Measurements from ENCODE around the gene ERG.

Gene ERG

DNA sequence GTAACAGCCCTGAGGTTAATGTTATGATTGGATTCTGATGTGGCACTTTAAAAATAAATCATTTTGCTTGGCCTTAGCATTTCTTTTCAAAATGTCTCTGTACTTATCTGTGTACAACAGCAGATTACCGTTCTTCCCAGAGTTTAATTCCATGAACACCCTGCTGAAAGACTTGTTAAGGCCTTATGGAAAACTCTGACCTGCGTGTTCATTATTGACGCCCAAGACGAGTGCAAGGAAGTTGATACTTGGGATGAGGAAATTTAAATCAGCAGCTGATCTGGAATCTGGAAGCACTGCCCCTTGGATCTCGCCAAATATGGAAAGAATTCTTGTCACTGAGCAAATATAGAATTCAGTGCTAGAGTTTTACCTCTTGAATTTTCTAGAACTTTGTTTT, 6.7 kb downstream of the ERG start:
- TF ChIP-seq POLR2A (IDR thresholded peaks at IDR 0.05; ENCODE audit: low read length) (no peak), GATA1 (IDR thresholded peaks at IDR 0.05; ENCODE audit: low read depth, low read length) (no peak)
- DNase-seq, result no peak

DNA sequence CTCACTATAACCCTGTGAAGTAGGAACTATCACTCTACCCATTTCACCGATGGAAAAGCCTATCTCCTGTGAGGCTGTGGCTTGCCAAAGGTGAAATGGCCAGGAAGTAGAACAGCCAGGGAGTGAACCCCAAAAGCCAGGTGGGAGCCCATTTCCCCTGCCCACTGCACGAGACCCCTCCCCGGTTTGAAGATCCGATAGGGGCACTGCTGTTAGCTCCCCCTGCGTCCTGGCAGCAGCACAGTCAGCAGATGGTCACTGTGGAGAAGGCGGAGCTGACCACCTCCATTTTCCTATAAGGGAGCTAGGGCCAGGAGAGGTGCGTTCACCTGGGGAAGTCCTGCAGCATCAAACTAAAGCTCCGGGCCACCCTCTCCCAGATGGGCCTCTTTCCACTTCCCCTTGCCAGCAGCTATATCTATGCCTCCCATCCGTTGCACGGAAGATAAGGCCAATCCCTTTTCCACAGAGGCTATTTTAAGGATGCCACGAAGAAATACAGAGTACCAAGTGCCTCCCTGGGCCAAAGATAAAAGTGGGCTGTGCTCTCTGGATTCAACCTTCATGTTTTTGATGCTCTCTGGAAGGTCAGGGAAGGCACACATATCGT, 7.8 kb downstream of the ERG start:
- DNase-seq, result no peak
- TF ChIP-seq GATA1 (IDR thresholded peaks at IDR 0.05; ENCODE audit: low read depth, low read length) (no peak), POLR2A (IDR thresholded peaks at IDR 0.05; ENCODE audit: low read length) (no peak)

GRCh38 chr21:38489729-38490128, 8.5 kb downstream of the ERG start:
- DNase-seq, result no peak
- no peak for TF ChIP-seq POLR2A (IDR thresholded peaks at IDR 0.05; ENCODE audit: low read length)

DNA sequence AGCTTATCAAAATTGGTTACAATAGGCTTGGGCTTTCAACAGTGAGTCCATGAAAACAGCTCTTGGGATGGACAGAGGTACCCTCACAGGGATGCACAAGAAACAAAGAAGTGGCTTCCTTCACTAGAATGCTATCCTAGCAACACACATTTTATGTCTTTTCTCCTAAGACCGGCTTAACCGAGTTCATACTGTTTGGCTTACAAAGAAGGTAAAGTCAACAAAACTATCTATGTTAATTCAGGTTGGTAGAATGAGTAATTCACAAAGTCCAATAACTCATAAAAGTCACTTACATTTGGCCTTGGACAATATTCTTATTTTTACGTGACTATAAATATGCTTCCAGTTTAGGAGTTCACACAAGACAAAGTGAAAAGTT, 9.0 kb downstream of the ERG start:
- no peak for DNase-seq
- no peak for TF ChIP-seq GATA1 (IDR thresholded peaks at IDR 0.05; ENCODE audit: low read depth, low read length)
- no peak for TF ChIP-seq POLR2A (IDR thresholded peaks at IDR 0.05; ENCODE audit: low read length)

DNA sequence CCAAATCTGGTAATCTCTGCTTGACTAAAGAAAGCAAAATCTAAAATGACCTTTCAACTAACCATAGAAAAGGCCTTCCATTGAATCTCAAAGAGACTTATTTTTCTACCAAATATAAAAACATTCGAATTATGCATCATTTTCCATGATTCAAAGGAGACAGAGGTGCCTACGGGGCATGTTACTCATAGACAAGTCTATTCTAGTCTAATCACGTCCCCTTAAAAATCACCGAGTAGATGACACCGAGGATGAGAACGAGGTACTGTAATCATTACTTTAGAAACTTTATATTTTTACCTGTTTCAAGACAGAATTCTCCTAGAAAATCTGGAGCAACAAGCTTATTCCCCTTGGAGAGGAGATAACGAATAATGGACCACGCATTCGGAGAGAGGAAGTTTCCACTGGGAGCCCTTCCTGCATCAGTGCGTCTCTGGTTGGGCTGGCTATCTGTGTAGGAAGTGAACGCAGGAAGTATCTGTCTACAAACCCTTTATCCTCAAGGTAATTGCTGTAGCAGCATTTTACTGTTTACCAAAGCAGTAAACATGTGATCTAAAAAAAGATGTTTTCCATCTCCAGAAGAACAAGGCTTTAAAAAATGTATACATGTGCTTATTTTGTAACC, 9.5 kb downstream of the ERG start:
- no peak for DNase-seq
- TF ChIP-seq GATA1 (IDR thresholded peaks at IDR 0.05; ENCODE audit: low read depth, low read length) (no peak), POLR2A (IDR thresholded peaks at IDR 0.05; ENCODE audit: low read length) (no peak)

DNA sequence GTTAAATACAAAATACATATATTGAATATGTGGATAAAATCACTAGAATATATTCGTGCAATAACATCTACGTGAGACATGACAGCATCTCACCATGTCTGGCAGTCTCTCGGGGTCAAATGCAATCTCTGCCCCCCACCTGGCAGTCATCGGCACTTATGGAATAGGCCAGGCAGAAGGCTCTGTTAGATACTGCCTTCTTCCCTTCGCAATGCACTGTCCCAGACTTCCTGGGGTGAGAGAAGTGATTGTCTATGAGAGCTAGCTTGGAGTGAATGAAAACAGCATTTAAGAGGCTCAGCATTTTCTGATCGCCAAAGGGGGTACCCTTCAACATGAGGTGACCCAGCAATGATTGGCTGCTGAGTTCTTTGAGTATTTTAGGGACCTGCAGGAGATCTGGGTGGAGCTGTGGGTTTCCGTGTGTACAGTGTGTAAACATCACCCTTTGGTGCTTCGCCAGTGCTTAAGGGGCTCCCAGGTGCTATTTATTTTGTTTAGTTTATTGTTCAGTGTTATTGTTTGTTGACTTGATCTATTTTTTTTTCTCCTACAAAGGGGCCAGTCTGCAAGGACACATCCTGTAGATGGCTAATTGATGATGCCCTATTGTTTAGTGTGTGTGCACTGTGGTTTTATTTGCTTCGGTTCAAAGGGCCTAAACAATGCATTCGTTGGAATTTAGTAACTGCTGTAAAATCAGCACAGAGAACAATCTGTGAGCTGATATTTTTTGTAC, 10.2 kb downstream of the ERG start:
- no peak for DNase-seq
- no peak for TF ChIP-seq POLR2A (IDR thresholded peaks at IDR 0.05; ENCODE audit: low read length)
- TF ChIP-seq GATA1 (IDR thresholded peaks at IDR 0.05; ENCODE audit: low read depth, low read length), result no peak

DNA sequence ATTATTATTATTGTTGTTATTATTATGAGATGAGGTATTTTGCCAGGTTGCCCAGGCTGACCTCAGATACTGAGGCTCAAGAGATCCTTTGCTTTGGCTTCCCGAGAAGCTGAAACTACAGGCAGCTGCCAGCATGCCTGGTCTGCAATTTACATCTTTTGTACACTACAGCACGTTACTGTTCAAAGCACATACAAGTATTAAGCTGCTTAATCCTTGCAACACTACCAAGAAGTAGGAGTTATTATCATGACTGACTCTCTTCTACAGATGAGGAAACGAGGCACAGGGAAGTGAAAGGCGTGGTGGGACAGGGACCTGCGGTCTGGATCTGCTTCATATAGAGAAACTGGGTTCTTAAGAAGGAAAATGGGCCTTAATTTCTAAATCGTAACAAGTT, 11.6 kb downstream of the ERG start:
- TF ChIP-seq POLR2A (IDR thresholded peaks at IDR 0.05; ENCODE audit: low read length) (no peak), GATA1 (IDR thresholded peaks at IDR 0.05; ENCODE audit: low read depth, low read length) (no peak)
- no peak for DNase-seq

- TF ChIP-seq GATA1 (IDR thresholded peaks at IDR 0.05; ENCODE audit: low read depth, low read length), result no peak
- TF ChIP-seq POLR2A (IDR thresholded peaks at IDR 0.05; ENCODE audit: low read length), result no peak
- DNase-seq, result no peak
Observed at GRCh38 chr21:38486221-38486620, 12.1 kb downstream of the ERG start.

DNA sequence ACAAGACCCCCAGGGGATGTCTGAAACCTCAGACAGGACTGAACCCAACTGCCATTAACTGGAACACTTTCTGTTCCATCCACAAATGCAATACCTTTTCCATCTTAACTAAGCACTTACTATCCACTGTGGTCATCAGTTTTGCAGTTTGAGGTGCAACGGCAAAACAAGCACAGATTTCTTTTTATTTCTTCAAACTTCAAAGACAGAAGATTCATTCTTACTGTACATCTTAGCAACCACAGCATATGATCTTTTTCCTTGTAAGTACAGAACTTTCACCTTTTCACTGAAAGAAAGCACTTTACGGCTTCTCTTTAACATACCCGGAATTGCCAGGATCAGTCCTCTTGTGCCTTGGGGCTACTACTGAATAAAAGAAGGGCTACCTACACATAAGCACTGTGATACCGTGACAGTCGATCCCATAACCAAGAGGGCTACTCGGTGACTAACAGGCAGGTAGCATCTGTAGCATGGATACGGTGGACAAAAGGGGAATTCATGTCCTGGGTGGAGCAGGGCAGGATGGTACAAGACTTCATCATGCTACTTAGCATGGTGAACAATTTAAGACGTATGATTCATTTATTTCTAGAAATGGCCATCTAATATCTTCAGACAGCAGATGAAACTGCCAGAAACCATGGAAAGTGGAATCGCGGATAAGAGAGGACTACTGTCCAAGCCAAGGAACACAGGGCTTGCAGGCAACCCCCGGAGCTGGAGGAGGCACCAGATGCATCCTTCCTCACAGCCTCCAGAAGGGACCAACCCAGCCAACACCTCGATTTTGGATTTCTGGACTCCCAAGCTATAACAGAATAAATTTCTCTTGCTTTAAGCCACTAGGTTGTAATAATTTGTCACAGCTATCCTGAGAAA, 18.4 kb downstream of the ERG start:
- no peak for TF ChIP-seq GATA1 (IDR thresholded peaks at IDR 0.05; ENCODE audit: low read depth, low read length)
- no peak for TF ChIP-seq POLR2A (IDR thresholded peaks at IDR 0.05; ENCODE audit: low read length)
- DNase-seq, result no peak

GRCh38 chr21:38478782-38479181, 19.5 kb downstream of the ERG start:
- no peak for TF ChIP-seq GATA1 (IDR thresholded peaks at IDR 0.05; ENCODE audit: low read depth, low read length)
- no peak for TF ChIP-seq POLR2A (IDR thresholded peaks at IDR 0.05; ENCODE audit: low read length)
- peak in 1 of 2 experiments; percentile 2 for DNase-seq

GRCh38 chr21:38477226-38477625, 21.1 kb downstream of the ERG start:
- no peak for DNase-seq
- no peak for TF ChIP-seq GATA1 (IDR thresholded peaks at IDR 0.05; ENCODE audit: low read depth, low read length)
- TF ChIP-seq POLR2A (IDR thresholded peaks at IDR 0.05; ENCODE audit: low read length), result no peak

DNA sequence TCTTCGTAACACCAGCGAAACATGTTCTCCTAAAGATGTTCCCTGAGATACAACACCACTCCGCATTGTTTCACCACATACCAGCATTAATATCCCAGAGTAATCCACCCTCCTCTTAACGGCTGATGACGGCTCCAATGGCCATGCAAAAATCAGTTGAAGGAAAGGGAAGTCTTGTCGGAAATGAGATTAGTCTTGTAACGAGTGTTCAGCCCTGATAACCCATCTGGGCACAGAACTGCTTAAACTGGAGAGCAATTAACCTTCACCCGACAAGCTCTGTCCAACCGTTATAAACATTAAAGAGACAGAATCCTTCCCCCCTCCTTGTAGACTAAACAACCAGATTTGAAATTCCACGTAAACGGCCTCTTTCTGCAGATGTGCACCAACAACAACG, 21.9 kb downstream of the ERG start:
- peak; percentile 48 to 79 for DNase-seq

GRCh38 chr21:38475519-38475918, 22.8 kb downstream of the ERG start:
- TF ChIP-seq GATA1 (IDR thresholded peaks at IDR 0.05; ENCODE audit: low read depth, low read length) (no peak), POLR2A (IDR thresholded peaks at IDR 0.05; ENCODE audit: low read length) (no peak)
- no peak for DNase-seq

More for the DNA sequence above, 21.9 kb downstream of the ERG start:
- TF ChIP-seq POLR2A (IDR thresholded peaks at IDR 0.05; ENCODE audit: low read length), result no peak
- TF ChIP-seq GATA1 (IDR thresholded peaks at IDR 0.05; ENCODE audit: low read depth, low read length), result no peak

GRCh38 chr21:38474796-38475195, 23.5 kb downstream of the ERG start:
- no peak for DNase-seq
- TF ChIP-seq GATA1 (IDR thresholded peaks at IDR 0.05; ENCODE audit: low read depth, low read length) (no peak), POLR2A (IDR thresholded peaks at IDR 0.05; ENCODE audit: low read length) (no peak)
